ENCODE data around the gene SPEF2.

The SPEF2 gene

GRCh38 chr5:35860686-35861085 is 243.0 kb downstream of the SPEF2 start:
- H3K27me3 ChIP-seq: no peaks in the 10 kb centered on the region
- H3K4me1 ChIP-seq (ENCODE audit: control insufficient read depth in 1 of 2, insufficient read depth in 1 of 2, low read depth in 1 of 2, low read length in 1 of 2): no peaks in the 10 kb centered on the region
- no peak overlapping the region for H3K27ac ChIP-seq
- no peak for TF ChIP-seq CTCF (IDR thresholded peaks at IDR 0.05)
- no peak overlapping the region for H3K4me3 ChIP-seq (ENCODE audit: low read depth in 1 of 2, low read length in 1 of 2)
- no peaks in the 10 kb centered on the region for H3K9me3 ChIP-seq
- H3K36me3 ChIP-seq: no peaks in the 10 kb centered on the region

DNA sequence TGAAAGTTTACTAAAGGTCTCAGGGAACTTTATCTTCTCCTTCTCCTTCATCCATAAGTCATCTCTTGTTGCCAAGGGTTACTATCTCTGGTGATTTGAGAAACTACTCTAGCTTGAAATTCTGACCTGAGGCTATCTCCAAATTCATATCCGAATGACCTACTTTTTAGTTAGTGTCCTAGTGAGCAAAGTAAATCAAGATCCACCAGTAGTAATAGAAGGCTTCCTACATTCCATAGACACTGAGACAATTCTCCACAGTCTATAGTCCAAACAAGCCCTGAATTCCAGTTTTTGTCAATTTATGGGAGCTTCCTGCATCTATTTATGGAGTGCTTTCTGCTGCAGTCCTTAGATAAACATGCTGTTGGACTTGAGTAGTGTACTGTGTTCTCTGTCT is 244.1 kb downstream of the SPEF2 start:
- Histone ChIP-seq H3K9me3 (no peaks in the 10 kb centered on the region), H3K36me3 (no peaks in the 10 kb centered on the region), H3K27me3 (no peaks in the 10 kb centered on the region), H3K27ac (no peak overlapping the region), H3K4me3 (ENCODE audit: low read depth in 1 of 2, low read length in 1 of 2) (no peak overlapping the region), H3K4me1 (ENCODE audit: control insufficient read depth in 1 of 2, insufficient read depth in 1 of 2, low read depth in 1 of 2, low read length in 1 of 2) (no peaks in the 10 kb centered on the region)
- TF ChIP-seq CTCF (IDR thresholded peaks at IDR 0.05): no peak

DNA sequence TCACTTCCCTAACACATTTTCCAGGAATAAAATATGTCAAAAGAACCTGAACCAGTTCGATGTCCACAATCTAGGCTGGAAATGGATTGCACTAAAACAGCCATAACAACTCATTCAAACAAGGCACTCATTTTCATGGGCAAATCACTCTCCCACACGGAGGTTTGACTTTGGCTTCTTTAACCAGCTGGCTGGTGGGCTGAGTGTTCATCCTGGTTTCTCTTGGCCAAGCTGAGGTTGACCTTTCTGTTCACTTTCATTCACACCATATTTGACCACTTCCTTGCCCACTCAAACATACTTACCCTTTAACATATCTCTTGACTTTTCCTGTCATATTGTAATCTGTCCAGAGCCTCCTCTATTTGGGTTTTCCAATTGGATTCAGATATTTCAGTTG is 244.5 kb downstream of the SPEF2 start:
- Histone ChIP-seq H3K27ac (no peak overlapping the region), H3K4me3 (ENCODE audit: low read depth in 1 of 2, low read length in 1 of 2) (no peak overlapping the region), H3K27me3 (no peaks in the 10 kb centered on the region), H3K9me3 (no peaks in the 10 kb centered on the region), H3K36me3 (no peaks in the 10 kb centered on the region), H3K4me1 (ENCODE audit: control insufficient read depth in 1 of 2, insufficient read depth in 1 of 2, low read depth in 1 of 2, low read length in 1 of 2) (no peaks in the 10 kb centered on the region)
- no peak for TF ChIP-seq CTCF (IDR thresholded peaks at IDR 0.05)

DNA sequence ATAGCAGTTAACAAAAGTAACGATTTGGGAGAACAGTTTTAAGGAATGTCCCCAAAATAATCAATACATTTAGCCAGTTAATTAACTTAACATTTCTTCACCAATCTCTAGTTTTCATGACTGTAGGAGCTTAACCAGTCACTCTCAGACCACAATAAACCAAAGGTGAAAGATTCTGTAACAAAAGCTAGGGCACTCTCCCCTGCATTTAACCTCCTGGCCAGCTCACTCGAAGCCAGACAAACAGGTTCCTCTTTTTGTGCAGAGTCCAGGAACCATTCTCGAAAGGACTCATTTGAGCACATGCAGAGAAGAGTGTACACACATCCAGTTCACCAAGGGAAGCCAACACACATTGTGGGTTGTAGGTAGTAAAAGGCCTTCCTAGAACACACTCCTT is 245.5 kb downstream of the SPEF2 start:
- H3K9me3 ChIP-seq: no peaks in the 10 kb centered on the region
- TF ChIP-seq CTCF (IDR thresholded peaks at IDR 0.05): no peak
- no peaks in the 10 kb centered on the region for H3K4me1 ChIP-seq (ENCODE audit: control insufficient read depth in 1 of 2, insufficient read depth in 1 of 2, low read depth in 1 of 2, low read length in 1 of 2)
- no peaks in the 10 kb centered on the region for H3K27me3 ChIP-seq
- no peaks in the 10 kb centered on the region for H3K36me3 ChIP-seq
- no peak overlapping the region for H3K27ac ChIP-seq
- no peak overlapping the region for H3K4me3 ChIP-seq (ENCODE audit: low read depth in 1 of 2, low read length in 1 of 2)
